LNCAP (cell line): ENCODE measurements around the gene HASPIN.

Experiments used
- TF ChIP-seq, protein P1 (sequence below): fragments of 450-650 bp; IDR thresholded peaks from 2 replicates; pipeline ENCODE4 v1.5.1; 2017; ENCODE audit warnings: mild to moderate bottlenecking

The HASPIN gene

DNA sequence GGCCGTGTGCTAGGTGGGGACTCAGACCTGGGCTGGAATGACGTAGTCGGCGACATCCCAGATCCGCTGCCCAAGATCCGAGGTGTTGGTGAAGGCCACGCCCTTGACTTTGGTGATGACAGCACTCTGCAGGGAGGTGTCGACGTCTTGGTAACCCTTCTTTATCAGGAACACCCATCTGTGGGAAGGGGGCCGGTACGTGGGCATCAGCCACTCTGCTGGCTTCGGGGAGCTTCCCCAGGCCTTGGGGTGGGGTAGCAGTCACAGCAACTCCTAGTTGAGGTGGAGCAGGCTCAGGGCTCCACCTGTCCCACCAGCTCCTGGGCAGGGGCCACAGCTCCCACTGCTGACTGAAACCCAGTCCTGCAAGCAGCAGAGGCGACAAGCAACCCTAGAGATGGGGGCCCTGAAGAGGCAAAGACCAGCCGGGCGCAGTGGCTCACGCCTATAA is 32.1 kb upstream of the HASPIN start:
- TF ChIP-seq, protein P1, sequence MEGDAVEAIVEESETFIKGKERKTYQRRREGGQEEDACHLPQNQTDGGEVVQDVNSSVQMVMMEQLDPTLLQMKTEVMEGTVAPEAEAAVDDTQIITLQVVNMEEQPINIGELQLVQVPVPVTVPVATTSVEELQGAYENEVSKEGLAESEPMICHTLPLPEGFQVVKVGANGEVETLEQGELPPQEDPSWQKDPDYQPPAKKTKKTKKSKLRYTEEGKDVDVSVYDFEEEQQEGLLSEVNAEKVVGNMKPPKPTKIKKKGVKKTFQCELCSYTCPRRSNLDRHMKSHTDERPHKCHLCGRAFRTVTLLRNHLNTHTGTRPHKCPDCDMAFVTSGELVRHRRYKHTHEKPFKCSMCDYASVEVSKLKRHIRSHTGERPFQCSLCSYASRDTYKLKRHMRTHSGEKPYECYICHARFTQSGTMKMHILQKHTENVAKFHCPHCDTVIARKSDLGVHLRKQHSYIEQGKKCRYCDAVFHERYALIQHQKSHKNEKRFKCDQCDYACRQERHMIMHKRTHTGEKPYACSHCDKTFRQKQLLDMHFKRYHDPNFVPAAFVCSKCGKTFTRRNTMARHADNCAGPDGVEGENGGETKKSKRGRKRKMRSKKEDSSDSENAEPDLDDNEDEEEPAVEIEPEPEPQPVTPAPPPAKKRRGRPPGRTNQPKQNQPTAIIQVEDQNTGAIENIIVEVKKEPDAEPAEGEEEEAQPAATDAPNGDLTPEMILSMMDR: no peak

DNA sequence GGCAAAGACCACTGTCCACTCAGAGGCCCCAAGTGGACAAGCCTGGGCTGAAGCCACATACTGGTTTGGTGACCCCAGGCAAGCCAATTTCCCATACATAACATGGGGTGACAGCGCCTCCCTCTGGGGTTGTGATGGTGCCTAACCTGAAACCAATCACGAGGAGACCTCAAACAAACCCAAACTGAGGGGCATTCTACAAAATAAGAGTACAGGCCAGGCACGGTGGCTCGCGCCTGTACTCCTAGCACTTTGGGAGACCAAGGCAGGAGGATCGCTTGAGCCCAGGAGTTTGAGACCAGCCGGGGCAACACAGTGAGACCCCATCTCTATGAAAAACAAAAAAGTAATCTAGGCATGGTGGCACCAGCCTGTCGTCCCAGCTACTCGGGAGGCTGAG is 31.4 kb upstream of the HASPIN start:
- TF ChIP-seq, protein P1: no peak

DNA sequence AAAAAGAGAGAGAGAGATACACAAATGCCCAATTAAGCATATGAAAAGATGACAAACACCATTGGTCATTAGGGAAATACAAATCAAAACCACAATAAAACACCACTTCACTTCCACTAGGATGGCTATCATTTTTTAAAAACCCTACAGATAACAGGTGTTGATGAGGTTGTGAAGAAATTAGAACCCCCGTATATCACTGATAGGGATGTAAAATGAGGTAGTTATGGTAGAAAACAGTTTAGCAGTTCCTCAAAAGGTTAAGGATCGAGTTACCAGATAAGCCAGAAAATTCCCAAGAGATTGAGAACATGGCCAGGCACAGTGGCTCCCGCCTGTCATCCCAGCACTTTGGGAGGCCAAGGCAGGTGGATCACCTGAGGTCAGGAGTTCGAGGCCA is 30.6 kb upstream of the HASPIN start:
- TF ChIP-seq, protein P1: no peak

DNA sequence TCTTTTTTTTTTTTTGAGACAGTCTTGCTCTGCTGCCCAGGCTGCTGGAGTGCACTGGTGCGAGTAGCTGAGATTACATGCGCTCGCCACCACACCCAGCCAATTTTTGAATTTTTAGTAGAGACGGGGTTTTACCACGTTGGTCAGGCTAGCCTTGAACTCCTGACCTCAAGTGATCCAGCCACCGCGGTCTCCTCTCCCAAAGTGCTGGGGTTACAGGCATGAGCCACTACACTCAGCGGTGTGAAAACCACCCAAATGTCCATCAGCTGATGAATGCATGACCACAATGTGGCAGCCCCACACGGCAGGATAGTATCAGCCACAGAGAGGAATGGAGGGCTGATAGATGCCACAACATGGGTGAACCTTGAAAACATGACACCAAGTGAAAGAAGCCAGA is 29.9 kb upstream of the HASPIN start:
- TF ChIP-seq, protein P1: no peak

DNA sequence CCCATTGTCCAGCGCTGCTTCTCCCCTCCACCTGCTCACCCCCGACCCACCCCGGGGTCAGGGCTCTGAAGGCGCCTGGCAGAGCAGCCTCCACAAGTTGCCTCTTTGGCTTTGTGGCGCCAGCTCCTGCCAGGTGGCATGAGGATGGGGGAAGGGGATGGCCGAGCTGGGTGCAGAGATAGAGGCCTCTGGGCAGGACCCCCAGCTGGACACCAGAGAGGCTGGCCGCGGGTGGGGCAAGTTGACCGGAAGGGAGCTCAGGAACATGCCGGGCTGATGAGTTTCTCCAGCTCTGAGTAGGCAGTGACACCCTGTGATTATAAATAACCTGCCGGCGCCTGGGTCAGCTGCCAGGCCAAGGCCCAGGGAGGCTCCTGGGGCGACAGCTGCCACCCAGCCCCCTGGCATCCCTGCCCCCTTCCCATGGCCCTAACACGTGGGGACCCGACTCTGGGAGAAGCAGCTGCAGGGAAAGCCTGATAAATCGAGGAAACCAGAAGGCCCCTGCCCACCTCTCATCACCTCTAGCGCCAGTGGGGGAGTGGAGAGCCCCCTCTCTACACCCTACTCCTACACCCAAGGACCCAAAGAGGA is 28.5 kb upstream of the HASPIN start:
- TF ChIP-seq, protein P1: no peak

DNA sequence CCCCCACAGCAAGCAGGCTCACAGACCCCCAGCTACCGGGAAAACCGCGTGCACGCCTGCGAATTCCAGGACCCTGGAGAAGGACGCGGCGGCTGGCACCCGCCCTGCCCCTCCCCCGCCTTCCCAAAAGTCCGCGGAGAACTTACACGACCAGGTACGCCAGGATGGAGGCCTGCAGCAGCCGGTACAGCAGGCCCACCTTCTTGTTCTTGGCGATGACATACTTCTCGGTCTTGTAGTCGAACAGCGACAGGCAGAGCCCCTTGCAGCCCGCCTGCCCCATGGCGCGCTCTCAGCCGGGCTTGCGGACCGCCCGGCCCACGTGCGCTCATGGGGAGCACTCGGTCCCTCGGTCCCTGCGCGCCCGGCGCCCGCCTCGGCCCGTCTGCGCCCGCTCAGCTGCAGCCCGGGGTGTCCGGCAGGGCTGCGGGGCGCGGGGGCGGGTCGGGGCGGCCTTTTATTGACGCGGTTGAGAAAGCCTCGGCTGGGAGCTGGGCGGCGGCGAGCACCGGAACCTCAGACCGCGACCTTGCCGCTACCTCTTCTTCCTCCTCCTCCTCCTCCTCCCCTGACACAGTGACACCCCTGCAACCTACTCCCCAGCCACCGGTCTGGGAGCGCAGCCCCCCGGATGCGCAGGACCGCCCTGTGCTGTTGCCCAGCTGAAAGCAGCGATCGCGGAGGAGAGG is 27.8 kb upstream of the HASPIN start, which contains the start of gene P2RX5:
Gene P2RX5 (minus strand): TSS at position 433 of the 689 bp plus-strand sequence. CDS start 150 bp downstream, at position 283.
- TF ChIP-seq, protein P1: no peak

DNA sequence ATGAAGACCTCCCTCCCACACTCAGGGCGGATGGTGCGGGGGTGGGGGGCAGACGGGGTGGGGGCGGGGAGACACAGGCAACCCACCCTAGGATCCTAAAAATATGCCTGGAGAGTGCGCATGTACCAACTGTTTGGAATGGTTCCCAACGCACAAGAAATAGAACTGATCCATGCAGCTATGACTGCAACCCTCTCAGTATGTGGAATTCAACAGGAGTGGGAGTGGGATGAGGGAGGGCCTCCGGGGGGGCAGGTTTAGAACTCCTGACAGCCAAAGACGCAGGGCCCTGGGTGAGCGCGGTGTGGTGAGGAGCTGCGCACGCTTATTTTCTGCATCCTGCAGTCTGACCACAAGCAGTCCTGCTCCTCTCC is 26.6 kb upstream of the HASPIN start:
- TF ChIP-seq, protein P1: no peak
